ENCODE data around the gene PTPN7. TPM values are rescaled to one million over a fixed set of nuclear protein-coding genes. Genes with fewer than 3 reads are reported as not detected.
A peak's percentile ranks its signal among the peaks of the same experiment; 100 is the strongest.

PTPN7 gene
- total RNA-seq, 1 donor from 2014 or later, result 0.75 TPM

- DNase-seq (ENCODE audit: low read depth) (no peak), FAIRE-seq (no peak)
- H3K4me3 Mint-ChIP-seq (ENCODE audit: unreplicated experiment), result peak overlapping the region; percentile 14
- no peak overlapping the region for H3K27ac ChIP-seq (ENCODE audit: low read depth, low read length)
- TF ChIP-seq CTCF (IDR thresholded peaks at IDR 0.05; ENCODE audit: insufficient read depth, low read depth, low read length) (no peak), EZH2 (IDR thresholded peaks at IDR 0.05; ENCODE audit: insufficient read depth, low read length) (no peak)
- H3K36me3 ChIP-seq (ENCODE audit: insufficient read depth, low read length), result no peaks in the 10 kb centered on the region
- H3K9me3 ChIP-seq (ENCODE audit: insufficient read depth, low read depth, low read length), result no peaks in the 10 kb centered on the region
- no peak overlapping the region for H3K4me2 ChIP-seq (ENCODE audit: low read length)
- H3K79me2 ChIP-seq (ENCODE audit: insufficient read depth, low read length), result no peaks in the 10 kb centered on the region
- peaks cover 8% of the 10 kb centered on the region for H3K4me1 ChIP-seq (ENCODE audit: insufficient read depth, low read length)
- no peaks in the 10 kb centered on the region for H3K27me3 ChIP-seq (ENCODE audit: insufficient read depth, low read length)
- H3K4me1 Mint-ChIP-seq (ENCODE audit: low read depth, unreplicated experiment), result peaks cover 23% of the 10 kb centered on the region
- no peaks in the 10 kb centered on the region for H3K9me3 Mint-ChIP-seq (ENCODE audit: unreplicated experiment)
- H3K36me3 Mint-ChIP-seq (ENCODE audit: low read depth, unreplicated experiment), result no peaks in the 10 kb centered on the region
- no peaks in the 10 kb centered on the region for H4K20me1 ChIP-seq (ENCODE audit: insufficient read depth, low read length)
- no peak overlapping the region for H2AFZ ChIP-seq (ENCODE audit: low read depth, low read length)
- H3K9ac ChIP-seq (ENCODE audit: low read length), result no peak overlapping the region
- H3K27ac Mint-ChIP-seq (ENCODE audit: unreplicated experiment), result no peak overlapping the region
- H3K4me3 ChIP-seq (ENCODE audit: insufficient read depth, low read depth, low read length), result no peak overlapping the region
- peaks cover 12% of the 10 kb centered on the region for H3K27me3 Mint-ChIP-seq (ENCODE audit: low read depth, unreplicated experiment)
These were observed 1.4 kb downstream of the PTPN7 start for GRCh38 chr1:202158810-202159533.

DNA sequence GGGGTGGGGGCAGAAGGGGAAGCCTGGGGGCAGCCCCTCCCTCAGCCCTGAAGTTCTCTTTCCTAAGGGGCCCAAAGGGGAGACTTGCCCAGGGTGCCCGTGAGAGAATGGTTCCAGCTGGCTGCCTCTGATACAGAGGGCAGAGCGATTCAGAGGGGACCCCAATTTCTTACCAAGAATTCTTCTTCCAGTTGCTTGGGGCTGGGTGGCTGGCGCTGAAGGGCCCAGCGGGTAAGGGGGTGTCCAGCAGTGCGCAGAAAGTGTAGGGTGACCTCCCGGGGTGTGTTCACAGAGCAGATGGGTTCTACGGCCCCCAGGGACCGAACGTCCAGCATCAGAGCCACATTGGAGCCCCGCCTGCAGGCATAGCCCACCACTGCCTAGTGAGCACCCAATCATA lies 2.5 kb downstream of the PTPN7 start:
- no peak overlapping the region for H3K4me3 Mint-ChIP-seq (ENCODE audit: unreplicated experiment)
- peaks cover 12% of the 10 kb centered on the region for H3K27me3 Mint-ChIP-seq (ENCODE audit: low read depth, unreplicated experiment)
- H3K27ac ChIP-seq (ENCODE audit: low read depth, low read length), result no peak overlapping the region
- DNase-seq (ENCODE audit: low read depth) (no peak), FAIRE-seq (no peak)
- no peaks in the 10 kb centered on the region for H4K20me1 ChIP-seq (ENCODE audit: insufficient read depth, low read length)
- peaks cover 8% of the 10 kb centered on the region for H3K4me1 ChIP-seq (ENCODE audit: insufficient read depth, low read length)
- H3K9me3 Mint-ChIP-seq (ENCODE audit: unreplicated experiment), result no peaks in the 10 kb centered on the region
- H3K9me3 ChIP-seq (ENCODE audit: insufficient read depth, low read depth, low read length), result no peaks in the 10 kb centered on the region
- no peak overlapping the region for H2AFZ ChIP-seq (ENCODE audit: low read depth, low read length)
- no peak for TF ChIP-seq EZH2 (IDR thresholded peaks at IDR 0.05; ENCODE audit: insufficient read depth, low read length)
- TF ChIP-seq CTCF (IDR thresholded peaks at IDR 0.05; ENCODE audit: insufficient read depth, low read depth, low read length), result no peak
- no peak overlapping the region for H3K4me3 ChIP-seq (ENCODE audit: insufficient read depth, low read depth, low read length)
- H3K36me3 ChIP-seq (ENCODE audit: insufficient read depth, low read length), result no peaks in the 10 kb centered on the region
- H3K36me3 Mint-ChIP-seq (ENCODE audit: low read depth, unreplicated experiment), result no peaks in the 10 kb centered on the region
- H3K4me2 ChIP-seq (ENCODE audit: low read length), result no peak overlapping the region
- H3K27ac Mint-ChIP-seq (ENCODE audit: unreplicated experiment), result no peak overlapping the region
- no peak overlapping the region for H3K9ac ChIP-seq (ENCODE audit: low read length)
- peaks cover 2% of the 10 kb centered on the region for H3K27me3 ChIP-seq (ENCODE audit: insufficient read depth, low read length)
- peaks cover 26% of the 10 kb centered on the region for H3K4me1 Mint-ChIP-seq (ENCODE audit: low read depth, unreplicated experiment)
- no peaks in the 10 kb centered on the region for H3K79me2 ChIP-seq (ENCODE audit: insufficient read depth, low read length)

DNA sequence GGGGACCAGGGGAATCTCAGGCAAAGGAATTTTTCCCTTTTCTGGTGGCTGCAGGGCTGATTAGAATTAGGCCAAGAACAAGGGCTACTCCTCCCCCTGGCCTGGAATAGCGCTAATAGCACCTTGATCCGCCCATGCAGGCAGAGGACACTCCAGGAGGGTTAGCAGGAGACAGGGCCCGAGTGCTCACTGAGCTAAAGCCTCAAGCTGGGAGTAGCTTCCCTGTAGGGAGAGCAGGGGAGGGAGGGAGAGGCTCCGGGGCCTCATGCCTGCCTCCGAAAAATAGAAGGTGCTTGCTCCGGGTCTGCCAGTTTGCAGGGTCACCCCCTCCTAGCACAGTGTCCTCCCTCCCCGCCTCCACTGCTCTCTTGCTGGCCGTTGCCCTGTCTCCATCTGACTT lies 3.8 kb downstream of the PTPN7 start:
- FAIRE-seq, result no peak
- H3K27ac Mint-ChIP-seq (ENCODE audit: unreplicated experiment), result peak overlapping the region; percentile 41
- H3K27ac ChIP-seq (ENCODE audit: low read depth, low read length), result no peak overlapping the region
- no peaks in the 10 kb centered on the region for H3K9me3 ChIP-seq (ENCODE audit: insufficient read depth, low read depth, low read length)
- peaks cover 28% of the 10 kb centered on the region for H3K4me1 Mint-ChIP-seq (ENCODE audit: low read depth, unreplicated experiment)
- no peaks in the 10 kb centered on the region for H3K36me3 ChIP-seq (ENCODE audit: insufficient read depth, low read length)
- no peak overlapping the region for H3K4me3 Mint-ChIP-seq (ENCODE audit: unreplicated experiment)
- H2AFZ ChIP-seq (ENCODE audit: low read depth, low read length), result no peak overlapping the region
- no peak overlapping the region for H3K9ac ChIP-seq (ENCODE audit: low read length)
- H3K4me1 ChIP-seq (ENCODE audit: insufficient read depth, low read length), result peaks cover 8% of the 10 kb centered on the region
- no peaks in the 10 kb centered on the region for H3K79me2 ChIP-seq (ENCODE audit: insufficient read depth, low read length)
- no peak overlapping the region for H3K4me2 ChIP-seq (ENCODE audit: low read length)
- H3K36me3 Mint-ChIP-seq (ENCODE audit: low read depth, unreplicated experiment), result no peaks in the 10 kb centered on the region
- no peaks in the 10 kb centered on the region for H4K20me1 ChIP-seq (ENCODE audit: insufficient read depth, low read length)
- TF ChIP-seq CTCF (IDR thresholded peaks at IDR 0.05; ENCODE audit: insufficient read depth, low read depth, low read length) (no peak), EZH2 (IDR thresholded peaks at IDR 0.05; ENCODE audit: insufficient read depth, low read length) (no peak)
- H3K27me3 Mint-ChIP-seq (ENCODE audit: low read depth, unreplicated experiment), result peaks cover 10% of the 10 kb centered on the region
- peaks cover 2% of the 10 kb centered on the region for H3K27me3 ChIP-seq (ENCODE audit: insufficient read depth, low read length)
- H3K4me3 ChIP-seq (ENCODE audit: insufficient read depth, low read depth, low read length), result no peak overlapping the region
- DNase-seq (ENCODE audit: low read depth), result no peak
- no peaks in the 10 kb centered on the region for H3K9me3 Mint-ChIP-seq (ENCODE audit: unreplicated experiment)
